Fibroblast of villous mesenchyme (primary cell): ENCODE data around the gene EMC10. TPM values are rescaled to one million over a fixed set of nuclear protein-coding genes. Genes with fewer than 3 reads are reported as not detected.

ENCODE experiments used
- DNase-seq: peaks from one replicate; pipeline ENCODE4 v3.0.0-alpha.2; 2010; ENCODE audit warnings: low read depth
- H3K4me3 ChIP-seq: 2 replicates; pipeline ENCODE4 v1.5.1; 2011; ENCODE audit warnings: low read depth, mild to moderate bottlenecking, low read length
- CTCF ChIP-seq: IDR thresholded peaks from 2 replicates; pipeline ENCODE4 v1.5.1; 2012; ENCODE audit warnings: low read depth, mild to moderate bottlenecking, low read length; ENCODE audit not compliant: insufficient read depth
- total RNA-seq: library from RNA; depleted of rRNA; stranded (reverse); fragments of >200 nt; gene quantifications from 2 replicates; pipeline ENCODE4 v1.2.3, GENCODE V29; 2012

Gene EMC10
- total RNA-seq, 1 donor = 40.6 TPM

DNA sequence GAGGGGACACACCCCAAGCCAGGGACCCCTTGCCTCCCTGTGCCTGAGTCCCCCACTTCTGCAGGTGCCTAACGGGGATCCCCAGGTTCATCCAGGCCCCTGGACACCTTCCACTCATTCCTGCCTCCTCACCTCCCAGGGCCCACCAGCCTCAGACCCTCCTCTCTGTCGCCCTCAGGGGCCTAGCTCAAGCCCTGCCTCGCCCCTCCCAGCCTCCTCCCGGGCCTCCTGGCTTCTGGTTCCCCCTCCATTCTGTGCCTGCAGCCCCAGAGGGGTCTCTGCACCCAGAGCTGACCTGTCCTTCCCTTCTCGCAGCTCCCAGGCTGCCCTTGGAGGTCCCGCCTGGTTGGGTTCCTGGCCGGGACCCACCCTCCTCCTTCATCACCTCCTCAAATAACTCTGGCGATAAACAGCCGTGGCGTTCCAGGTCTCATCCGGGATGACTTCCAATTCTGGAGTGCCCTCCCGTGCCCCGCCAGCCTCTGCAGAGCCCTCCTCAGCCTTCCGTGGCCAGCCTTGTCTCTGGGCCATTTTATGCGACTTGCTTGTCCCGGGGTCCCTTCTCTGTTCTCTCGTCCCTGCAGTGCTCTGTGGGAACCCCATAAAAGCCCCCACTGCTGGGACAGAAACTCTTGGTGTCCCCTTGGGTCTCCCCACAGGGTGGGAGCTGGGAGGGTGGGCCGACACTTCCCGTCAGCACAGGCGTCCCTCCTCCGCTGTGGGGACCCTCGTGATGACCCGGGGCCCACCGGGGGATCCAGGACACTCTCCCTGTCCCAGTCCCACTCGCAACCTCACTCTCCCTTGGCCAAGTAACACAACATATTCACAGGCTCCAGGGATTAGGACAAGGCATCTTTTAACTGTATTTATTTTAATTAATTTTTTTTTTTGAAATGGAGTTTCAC lies 25.5 kb downstream of the EMC10 start:
- DNase-seq = no peak
- H3K4me3 ChIP-seq = no peak overlapping the region
- TF ChIP-seq CTCF = no peak

DNA sequence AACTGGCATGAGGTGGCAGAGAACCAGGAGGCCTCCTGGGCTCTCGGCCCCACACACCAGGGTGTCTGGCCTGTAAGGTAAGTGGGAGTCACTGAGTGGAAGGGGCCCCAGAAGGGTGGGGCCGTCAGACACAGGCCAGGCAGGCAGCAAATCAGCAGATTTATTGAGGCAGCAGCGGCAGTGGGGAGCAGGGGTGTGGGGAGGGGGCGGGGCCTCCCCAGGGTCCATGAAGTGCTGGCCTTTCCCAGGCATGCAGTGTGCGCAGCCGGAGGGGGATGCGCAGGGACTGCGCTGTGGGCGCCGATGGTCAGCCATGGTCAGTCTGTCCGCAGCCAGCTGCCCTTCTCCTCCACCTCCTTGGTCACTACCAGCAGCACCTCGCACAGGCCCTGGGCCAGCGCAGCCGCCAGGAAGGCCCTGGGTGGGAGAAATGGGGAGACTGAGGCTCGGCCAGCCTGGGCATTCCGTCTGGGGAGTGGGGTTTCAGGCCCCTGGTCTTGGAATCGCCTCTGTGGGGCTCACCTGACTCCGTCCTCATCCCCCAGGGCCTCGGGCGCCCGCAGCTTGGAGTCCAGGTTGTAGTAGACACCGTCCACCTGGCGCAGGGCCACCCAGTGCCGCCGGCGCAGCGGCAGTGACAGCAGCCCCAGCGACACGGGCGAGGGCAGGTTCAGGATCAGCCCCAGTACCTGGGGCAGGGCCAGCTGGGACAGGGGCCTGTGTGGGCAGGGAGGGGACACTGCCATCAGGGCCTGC lies 29.7 kb downstream of the EMC10 start:
- H3K4me3 ChIP-seq = no peak overlapping the region
- no peak for TF ChIP-seq CTCF
- no peak for DNase-seq

GRCh38 chr19:50506700-50507099 lies 30.4 kb downstream of the EMC10 start:
- DNase-seq = no peak
- no peak for TF ChIP-seq CTCF
- no peak overlapping the region for H3K4me3 ChIP-seq

DNA sequence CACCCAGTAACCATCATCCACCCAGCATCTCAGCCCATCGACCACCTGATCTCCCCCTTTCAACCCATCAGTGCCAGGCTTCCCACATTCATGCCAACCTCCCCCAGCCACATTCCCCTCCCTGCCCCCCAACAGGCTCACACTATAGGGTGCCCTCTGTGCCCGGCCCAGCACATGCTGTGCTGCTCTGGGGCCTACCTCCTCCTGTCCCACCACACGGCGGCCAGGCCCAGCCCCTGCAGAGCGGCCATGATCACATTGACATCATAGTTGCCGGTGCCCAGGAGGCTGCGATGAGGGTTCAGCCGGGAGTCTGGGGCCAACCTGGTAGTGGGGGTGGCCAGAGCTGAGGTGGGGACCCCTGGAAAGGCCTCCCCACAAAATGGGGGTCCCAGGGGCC lies 31.1 kb downstream of the EMC10 start:
- no peak for DNase-seq
- TF ChIP-seq CTCF = no peak
- no peak overlapping the region for H3K4me3 ChIP-seq

GRCh38 chr19:50508843-50509190 lies 32.5 kb downstream of the EMC10 start:
- no peak for DNase-seq
- no peak overlapping the region for H3K4me3 ChIP-seq
- TF ChIP-seq CTCF = no peak

DNA sequence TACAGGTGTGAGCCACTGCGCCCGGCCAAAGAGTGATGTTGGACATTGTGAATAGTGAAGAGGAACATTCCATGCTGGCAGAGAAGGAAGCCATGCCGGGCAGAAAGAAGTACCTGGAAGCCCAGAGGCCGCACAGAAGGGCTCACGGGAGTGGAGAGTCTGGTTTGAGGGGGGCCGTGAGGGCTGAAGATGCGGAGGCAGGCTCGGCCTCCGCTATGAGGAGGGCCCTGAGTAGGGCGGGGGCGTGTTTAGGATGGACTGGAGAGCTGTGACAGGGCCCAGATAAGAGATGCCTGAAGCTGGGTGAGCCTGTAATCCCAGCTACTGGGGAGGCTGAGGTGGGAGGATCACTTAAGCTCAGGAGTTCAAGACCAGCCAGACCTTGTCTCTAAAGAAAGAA lies 33.1 kb downstream of the EMC10 start:
- no peak for TF ChIP-seq CTCF
- no peak for DNase-seq
- no peak overlapping the region for H3K4me3 ChIP-seq
